ENCODE measurements around the gene ADCY6.
A peak's percentile ranks its signal among the peaks of the same experiment; 100 is the strongest.

ADCY6 gene

DNA sequence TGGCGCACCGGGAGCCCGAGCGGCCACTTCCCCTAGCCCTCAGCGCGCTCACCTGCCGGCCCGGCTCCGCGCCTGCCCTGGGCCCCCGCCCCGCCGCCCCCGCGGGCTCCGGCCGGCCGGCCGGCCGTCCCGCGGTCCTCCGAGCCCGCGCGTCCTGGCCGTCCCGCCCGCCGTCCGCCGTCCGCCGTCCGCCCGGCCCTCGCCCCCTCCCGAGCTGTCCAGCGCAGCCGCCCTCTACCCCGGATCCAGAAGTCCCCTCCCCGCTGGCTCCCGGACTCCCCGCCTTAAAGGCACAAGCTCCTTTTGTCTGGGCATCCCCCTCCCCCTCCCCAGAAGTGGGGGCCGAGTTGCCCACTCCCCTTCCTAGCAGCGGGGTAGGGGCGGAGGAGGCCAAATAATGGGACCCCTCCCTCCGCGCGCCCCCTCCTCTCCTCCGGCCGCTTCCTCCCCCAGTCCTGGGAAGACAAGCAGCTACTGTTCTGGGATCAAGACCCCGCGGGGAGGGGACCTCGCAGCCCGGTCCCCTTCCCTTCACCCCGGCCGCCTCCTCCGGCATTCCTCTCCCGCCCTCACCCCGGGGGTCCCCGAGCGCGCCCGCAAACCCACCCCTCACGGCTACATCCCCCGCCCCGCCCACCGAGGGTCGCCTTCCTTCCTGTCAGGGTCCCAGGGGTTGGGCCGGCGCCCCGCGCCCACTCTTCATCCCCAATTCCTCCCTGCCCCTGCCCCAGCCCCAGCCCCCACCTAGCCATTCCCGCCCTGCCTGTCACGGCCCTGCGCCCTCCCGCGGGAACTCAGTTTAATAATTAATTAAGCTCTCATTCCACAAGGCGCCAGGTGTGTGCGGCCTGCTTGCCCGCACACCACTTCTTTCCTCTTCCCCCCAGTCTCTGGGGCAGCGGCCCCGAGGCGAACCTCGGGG, at the start of gene ADCY6:
ADCY6 (minus strand) TSS at position 236 of the 922 bp plus-strand sequence. CDS start 5,655 bp downstream, outside the sequence.
- DNase-seq: peak; percentile 38
- Mint-ChIP-seq H3K4me1 (ENCODE audit: low read depth) (peaks cover 4% of the 10 kb centered on the region), H3K9me3 (no peaks in the 10 kb centered on the region), H3K4me3 (peak within 1 kb of the TSS; percentile 66), H3K27ac (no peak within 1 kb of the TSS), H3K27me3 (peaks cover 57% of the 10 kb centered on the region), H3K36me3 (ENCODE audit: low read depth) (no peaks in the 10 kb centered on the region)

DNA sequence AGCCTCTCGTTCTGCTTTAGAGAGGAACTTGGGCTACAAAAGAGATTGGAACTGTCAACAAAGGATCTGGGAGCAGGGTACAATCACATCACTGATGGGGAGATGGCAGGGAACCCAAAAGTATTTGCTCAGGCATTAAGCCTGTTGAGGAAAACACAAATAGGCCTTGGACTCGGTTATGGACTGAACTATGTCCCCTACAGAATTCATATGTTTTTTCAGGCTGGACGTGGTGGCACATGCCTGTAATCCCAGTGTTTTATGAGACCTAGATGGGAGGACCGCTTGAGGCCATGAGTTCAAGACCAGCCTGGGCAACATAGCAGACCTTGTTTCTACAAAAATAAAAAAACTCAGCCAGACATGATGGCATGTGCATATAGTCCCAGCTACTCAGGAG, 49.2 kb upstream of the ADCY6 start:
- Mint-ChIP-seq H3K4me3 (no peak overlapping the region), H3K36me3 (ENCODE audit: low read depth) (peaks cover 82% of the 10 kb centered on the region), H3K9me3 (no peaks in the 10 kb centered on the region), H3K27me3 (no peaks in the 10 kb centered on the region), H3K4me1 (ENCODE audit: low read depth) (no peaks in the 10 kb centered on the region), H3K27ac (no peak overlapping the region)
- DNase-seq: no peak

DNA sequence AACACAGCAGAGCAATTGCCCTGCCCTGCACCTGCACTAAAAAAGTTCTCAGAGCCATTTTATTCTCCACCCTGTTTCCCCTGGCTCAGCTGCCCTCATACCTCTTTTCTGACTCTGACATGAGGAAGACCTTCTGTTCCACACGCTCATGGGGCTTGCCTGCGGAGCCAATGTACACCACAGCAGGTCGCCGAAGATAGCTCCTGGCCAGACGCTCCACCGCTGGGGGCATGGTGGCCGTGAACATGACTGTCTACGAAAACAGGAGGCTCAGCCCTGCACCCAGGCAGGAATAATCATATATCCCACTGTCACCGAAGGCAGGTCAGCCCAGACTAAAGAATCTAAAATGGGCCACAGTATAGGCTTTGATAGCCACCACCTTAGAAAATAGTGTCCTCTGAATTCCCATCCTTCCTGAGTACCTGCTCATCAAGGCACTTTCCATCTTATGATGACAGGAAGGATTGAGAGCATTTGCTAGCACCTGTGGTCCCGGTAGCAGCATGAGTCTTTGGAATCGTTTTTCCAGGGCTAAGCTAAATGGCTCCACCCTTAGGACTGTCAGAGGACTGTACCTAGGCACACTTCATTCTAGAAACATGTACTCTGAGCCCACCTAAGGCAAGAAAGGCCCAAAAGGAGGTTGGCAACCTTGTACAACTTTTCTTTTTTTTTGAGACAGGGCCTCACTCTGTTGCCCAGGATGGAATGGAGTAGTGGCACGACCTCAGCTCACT, 43.6 kb upstream of the ADCY6 start:
- H3K4me1 Mint-ChIP-seq (ENCODE audit: low read depth): no peaks in the 10 kb centered on the region
- H3K36me3 Mint-ChIP-seq (ENCODE audit: low read depth): peaks cover 92% of the 10 kb centered on the region
- H3K9me3 Mint-ChIP-seq: no peaks in the 10 kb centered on the region
- H3K27me3 Mint-ChIP-seq: no peaks in the 10 kb centered on the region
- no peak overlapping the region for H3K4me3 Mint-ChIP-seq
- peak overlapping the region; percentile 2 for H3K27ac Mint-ChIP-seq
- no peak for DNase-seq

GRCh38 chr12:48831257-48831656, 42.4 kb upstream of the ADCY6 start:
- no peak overlapping the region for H3K4me3 Mint-ChIP-seq
- no peaks in the 10 kb centered on the region for H3K9me3 Mint-ChIP-seq
- H3K36me3 Mint-ChIP-seq (ENCODE audit: low read depth): peaks cover 81% of the 10 kb centered on the region
- no peaks in the 10 kb centered on the region for H3K27me3 Mint-ChIP-seq
- H3K4me1 Mint-ChIP-seq (ENCODE audit: low read depth): no peaks in the 10 kb centered on the region
- peak overlapping the region; percentile 4 for H3K27ac Mint-ChIP-seq
- DNase-seq: no peak

- peaks cover 64% of the 10 kb centered on the region for H3K36me3 Mint-ChIP-seq (ENCODE audit: low read depth)
Measured at GRCh38 chr12:48828841-48829575, 40.1 kb upstream of the ADCY6 start.

GRCh38 chr12:48828293-48828692, 39.4 kb upstream of the ADCY6 start:
- H3K27ac Mint-ChIP-seq: peak overlapping the region; percentile 24
- H3K27me3 Mint-ChIP-seq: no peaks in the 10 kb centered on the region
- peaks cover 57% of the 10 kb centered on the region for H3K36me3 Mint-ChIP-seq (ENCODE audit: low read depth)
- no peak for DNase-seq
- no peak overlapping the region for H3K4me3 Mint-ChIP-seq
- H3K9me3 Mint-ChIP-seq: no peaks in the 10 kb centered on the region
- H3K4me1 Mint-ChIP-seq (ENCODE audit: low read depth): peaks cover 1% of the 10 kb centered on the region

More at GRCh38 chr12:48828841-48829575, 40.1 kb upstream of the ADCY6 start:
- H3K4me1 Mint-ChIP-seq (ENCODE audit: low read depth): peaks cover 1% of the 10 kb centered on the region
- peak overlapping the region; percentile 24 for H3K27ac Mint-ChIP-seq
- no peaks in the 10 kb centered on the region for H3K9me3 Mint-ChIP-seq
- H3K27me3 Mint-ChIP-seq: no peaks in the 10 kb centered on the region
- no peak overlapping the region for H3K4me3 Mint-ChIP-seq
- DNase-seq: no peak

DNA sequence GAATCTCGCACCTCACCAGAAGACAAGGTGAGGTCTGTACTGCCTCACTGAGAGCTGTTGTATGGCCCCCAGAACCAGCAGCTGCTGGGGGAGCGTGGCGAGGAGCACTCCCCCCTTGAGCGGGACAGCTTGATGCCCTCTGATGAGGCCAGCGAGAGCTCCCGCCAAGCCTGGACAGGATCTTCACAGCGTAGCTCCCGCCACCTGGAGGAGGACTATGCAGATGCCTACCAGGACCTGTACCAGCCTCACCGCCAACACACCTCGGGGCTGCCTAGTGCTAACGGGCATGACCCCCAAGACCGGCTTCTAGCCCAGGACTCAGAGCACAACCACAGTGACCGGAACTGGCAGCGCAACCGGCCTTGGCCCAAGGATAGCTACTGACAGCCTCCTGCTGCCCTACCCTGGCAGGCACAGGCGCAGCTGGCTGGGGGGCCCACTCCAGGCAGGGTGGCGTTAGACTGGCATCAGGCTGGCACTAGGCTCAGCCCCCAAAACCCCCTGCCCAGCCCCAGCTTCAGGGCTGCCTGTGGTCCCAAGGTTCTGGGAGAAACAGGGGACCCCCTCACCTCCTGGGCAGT, 38.7 kb upstream of the ADCY6 start:
- Mint-ChIP-seq H3K9me3 (no peaks in the 10 kb centered on the region), H3K27me3 (no peaks in the 10 kb centered on the region), H3K4me1 (ENCODE audit: low read depth) (peaks cover 1% of the 10 kb centered on the region), H3K36me3 (ENCODE audit: low read depth) (peaks cover 50% of the 10 kb centered on the region), H3K4me3 (no peak overlapping the region), H3K27ac (no peak overlapping the region)
- no peak for DNase-seq

- H3K4me3 Mint-ChIP-seq: no peak overlapping the region
- no peaks in the 10 kb centered on the region for H3K27me3 Mint-ChIP-seq
- DNase-seq: no peak
- H3K27ac Mint-ChIP-seq: no peak overlapping the region
- no peaks in the 10 kb centered on the region for H3K9me3 Mint-ChIP-seq
- peaks cover 1% of the 10 kb centered on the region for H3K4me1 Mint-ChIP-seq (ENCODE audit: low read depth)
- peaks cover 44% of the 10 kb centered on the region for H3K36me3 Mint-ChIP-seq (ENCODE audit: low read depth)
Measured at GRCh38 chr12:48827026-48827425, 38.1 kb upstream of the ADCY6 start.

GRCh38 chr12:48826209-48826855, 37.4 kb upstream of the ADCY6 start:
- Mint-ChIP-seq H3K27ac (no peak overlapping the region), H3K9me3 (no peaks in the 10 kb centered on the region), H3K4me3 (no peak overlapping the region), H3K36me3 (ENCODE audit: low read depth) (peaks cover 39% of the 10 kb centered on the region), H3K4me1 (ENCODE audit: low read depth) (peaks cover 1% of the 10 kb centered on the region), H3K27me3 (no peaks in the 10 kb centered on the region)
- DNase-seq: no peak

DNA sequence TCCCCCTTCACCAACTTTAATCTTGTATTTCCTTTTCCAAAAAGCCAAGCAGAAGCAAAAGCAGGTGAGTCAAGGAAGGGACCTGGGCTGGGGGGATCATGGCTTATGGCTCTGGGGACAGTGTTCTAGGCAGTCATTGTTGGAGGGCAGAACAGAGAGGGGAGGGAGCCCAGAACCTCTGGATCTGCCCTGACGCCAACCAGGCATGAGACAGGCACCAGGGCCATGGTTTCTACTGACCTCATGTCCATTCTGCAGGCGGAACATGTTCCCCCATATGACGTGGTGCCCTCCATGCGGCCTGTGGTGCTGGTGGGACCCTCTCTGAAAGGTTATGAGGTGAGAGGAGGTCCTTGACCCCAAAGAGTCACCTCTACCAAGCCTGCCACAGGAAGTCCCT, 36.0 kb upstream of the ADCY6 start:
- no peak overlapping the region for H3K4me3 Mint-ChIP-seq
- H3K4me1 Mint-ChIP-seq (ENCODE audit: low read depth): peaks cover 1% of the 10 kb centered on the region
- no peaks in the 10 kb centered on the region for H3K9me3 Mint-ChIP-seq
- no peak overlapping the region for H3K27ac Mint-ChIP-seq
- peaks cover 24% of the 10 kb centered on the region for H3K36me3 Mint-ChIP-seq (ENCODE audit: low read depth)
- DNase-seq: no peak
- H3K27me3 Mint-ChIP-seq: no peaks in the 10 kb centered on the region

DNA sequence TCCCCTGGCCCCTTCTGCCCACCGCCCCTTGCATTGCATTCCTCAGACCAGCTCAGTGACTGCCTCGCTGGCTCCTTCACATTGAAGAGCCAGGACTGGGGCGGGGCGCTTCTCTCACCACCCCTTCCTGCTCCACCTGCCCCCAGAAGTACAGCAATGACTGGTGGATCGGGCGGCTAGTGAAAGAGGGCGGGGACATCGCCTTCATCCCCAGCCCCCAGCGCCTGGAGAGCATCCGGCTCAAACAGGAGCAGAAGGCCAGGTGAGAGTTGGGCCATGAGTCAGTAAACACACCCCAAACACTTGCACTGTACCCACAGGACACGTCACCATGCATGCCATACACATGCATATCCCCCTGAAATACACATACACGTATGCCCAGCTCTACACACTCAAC, 35.2 kb upstream of the ADCY6 start:
- DNase-seq: no peak
- peaks cover 3% of the 10 kb centered on the region for H3K4me1 Mint-ChIP-seq (ENCODE audit: low read depth)
- H3K27me3 Mint-ChIP-seq: no peaks in the 10 kb centered on the region
- no peak overlapping the region for H3K4me3 Mint-ChIP-seq
- no peaks in the 10 kb centered on the region for H3K9me3 Mint-ChIP-seq
- peaks cover 16% of the 10 kb centered on the region for H3K36me3 Mint-ChIP-seq (ENCODE audit: low read depth)
- H3K27ac Mint-ChIP-seq: no peak overlapping the region

- H3K36me3 Mint-ChIP-seq (ENCODE audit: low read depth): peaks cover 8% of the 10 kb centered on the region
- DNase-seq: no peak
- peaks cover 7% of the 10 kb centered on the region for H3K4me1 Mint-ChIP-seq (ENCODE audit: low read depth)
- no peaks in the 10 kb centered on the region for H3K27me3 Mint-ChIP-seq
- no peak overlapping the region for H3K27ac Mint-ChIP-seq
- H3K9me3 Mint-ChIP-seq: no peaks in the 10 kb centered on the region
- no peak overlapping the region for H3K4me3 Mint-ChIP-seq
Measured at GRCh38 chr12:48823281-48823680, 34.4 kb upstream of the ADCY6 start.

DNA sequence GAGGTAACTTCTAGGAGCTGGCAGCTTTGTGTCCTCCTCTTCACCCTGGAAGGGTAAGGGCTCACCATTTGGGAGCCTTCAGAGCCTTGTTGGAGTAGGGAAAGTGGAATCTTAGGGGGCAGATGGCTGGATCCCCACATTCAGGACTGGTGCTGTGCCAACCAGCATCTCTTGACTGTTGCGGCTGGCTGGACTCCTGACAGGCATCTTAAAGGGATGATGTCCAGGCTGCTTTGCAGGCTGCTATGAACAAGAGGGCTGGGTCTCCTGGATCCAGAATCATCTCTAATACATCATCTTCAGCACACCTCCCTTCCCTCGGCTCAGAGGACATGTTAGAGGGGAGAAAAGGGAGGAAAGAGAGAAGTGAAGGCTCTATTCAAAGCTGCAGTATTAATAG, 33.8 kb upstream of the ADCY6 start:
- H3K36me3 Mint-ChIP-seq (ENCODE audit: low read depth): peaks cover 4% of the 10 kb centered on the region
- DNase-seq: no peak
- peaks cover 3% of the 10 kb centered on the region for H3K27me3 Mint-ChIP-seq
- no peak overlapping the region for H3K4me3 Mint-ChIP-seq
- H3K4me1 Mint-ChIP-seq (ENCODE audit: low read depth): peaks cover 12% of the 10 kb centered on the region
- H3K9me3 Mint-ChIP-seq: no peaks in the 10 kb centered on the region
- H3K27ac Mint-ChIP-seq: no peak overlapping the region

DNA sequence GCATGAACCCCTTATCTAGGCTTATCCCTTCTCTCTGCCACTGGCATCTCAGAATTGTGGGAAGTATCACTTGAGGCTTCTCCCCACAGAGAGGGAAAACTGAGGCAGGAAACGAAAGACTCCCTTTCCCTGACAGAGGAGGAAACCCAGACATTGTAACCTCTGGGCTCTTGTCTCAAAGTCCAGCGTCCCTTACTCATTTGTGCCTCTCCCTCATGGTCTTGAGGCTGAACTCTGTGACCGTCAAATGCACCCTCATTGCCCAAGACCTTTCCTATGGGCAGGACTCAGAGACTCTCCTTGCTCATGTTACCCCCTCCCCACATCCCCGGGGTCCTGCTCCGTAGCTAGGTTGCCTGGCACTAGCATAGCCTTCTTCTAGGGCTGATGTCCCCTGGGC, 33.2 kb upstream of the ADCY6 start:
- peaks cover 4% of the 10 kb centered on the region for H3K36me3 Mint-ChIP-seq (ENCODE audit: low read depth)
- H3K4me3 Mint-ChIP-seq: no peak overlapping the region
- no peak overlapping the region for H3K27ac Mint-ChIP-seq
- no peak for DNase-seq
- no peaks in the 10 kb centered on the region for H3K9me3 Mint-ChIP-seq
- H3K4me1 Mint-ChIP-seq (ENCODE audit: low read depth): peaks cover 17% of the 10 kb centered on the region
- H3K27me3 Mint-ChIP-seq: peaks cover 9% of the 10 kb centered on the region

Data from activated T-cell treated with anti-CD3 and anti-CD28 coated beads, Interleukin-2, amount 50 U/mL, for 24 hours (primary cell).